ENCODE data around the gene SCD5. TPM values are rescaled to one million over a fixed set of nuclear protein-coding genes. Genes with fewer than 3 reads are reported as not detected.

The SCD5 gene
- total and polyA plus RNA-seq, 2 donors (not counting 1 experiment from before 2014, with no cell fraction given) = 0.03 TPM; not detected in 1

GRCh38 chr4:82640540-82640939, 158.1 kb downstream of the SCD5 start:
- Histone ChIP-seq H3K4me3 (ENCODE audit: control extremely low read depth in 1 of 5, extremely low read depth in 1 of 5, insufficient read depth in 1 of 5, low read depth in 2 of 5, low read length in 4 of 5) (no peak overlapping the region), H3K9ac (ENCODE audit: low read length) (no peak overlapping the region), H3K27me3 (replicated peaks in 1 of 4; ENCODE audit: control extremely low read depth in 1 of 4, control insufficient read depth in 3 of 4, insufficient read depth in 4 of 4, low read length in 3 of 4) (no peaks in the 10 kb centered on the region), H3K36me3 (replicated peaks in 1 of 2; ENCODE audit: control extremely low read depth in 1 of 2, control insufficient read depth in 1 of 2, extremely low read depth in 1 of 2, insufficient read depth in 2 of 2, low read length in 1 of 2) (no peaks in the 10 kb centered on the region), H3K79me2 (ENCODE audit: control insufficient read depth, insufficient read depth, low read length) (no peaks in the 10 kb centered on the region), H3K27ac (ENCODE audit: low read length in 2 of 2) (no peak overlapping the region), H4K20me1 (ENCODE audit: control insufficient read depth, insufficient read depth, low read length, poor library complexity, severe bottlenecking) (no peaks in the 10 kb centered on the region), H3K4me2 (replicated peaks; ENCODE audit: low read depth, low read length, poor library complexity, severe bottlenecking) (no peak overlapping the region), H3K4me1 (ENCODE audit: control insufficient read depth in 2 of 2, insufficient read depth in 2 of 2, low read length in 2 of 2) (no peaks in the 10 kb centered on the region), H3K9me3 (ENCODE audit: control extremely low read depth in 1 of 3, control insufficient read depth in 2 of 3, insufficient read depth in 1 of 3, low read length in 2 of 3) (peaks cover 0 to 3% (median 0%) of the 10 kb centered on the region in 3 donors), H2AFZ (ENCODE audit: insufficient read depth, low read depth, low read length, poor library complexity, severe bottlenecking) (no peak overlapping the region)
- ChIA-PET CTCF (no interaction called here), POLR2A (no interaction called here)
- Mint-ChIP-seq H3K27ac (no peak overlapping the region), H3K4me1 (no peaks in the 10 kb centered on the region), H3K4me3 (no peak overlapping the region), H3K9me3 (ENCODE audit: insufficient read depth) (no peaks in the 10 kb centered on the region), H3K27me3 (peaks cover 3% of the 10 kb centered on the region)
- WGBS (ENCODE audit: insufficient coverage) = 77% methylated on average over 2 of the region's 5 CpGs
- no peak for TF ChIP-seq CTCF (IDR thresholded peaks at IDR 0.05)
- TF ChIP-seq EZH2 (IDR thresholded peaks at IDR 0.05; ENCODE audit: borderline replicate concordance, insufficient read depth, low read depth, low read length, poor library complexity, severe bottlenecking) = no peak
- DNase-seq (no peak), ATAC-seq (ENCODE audit: low read depth) (no peak)
- intact Hi-C loops (cut with micrococcal nuclease) = no loop called here

DNA sequence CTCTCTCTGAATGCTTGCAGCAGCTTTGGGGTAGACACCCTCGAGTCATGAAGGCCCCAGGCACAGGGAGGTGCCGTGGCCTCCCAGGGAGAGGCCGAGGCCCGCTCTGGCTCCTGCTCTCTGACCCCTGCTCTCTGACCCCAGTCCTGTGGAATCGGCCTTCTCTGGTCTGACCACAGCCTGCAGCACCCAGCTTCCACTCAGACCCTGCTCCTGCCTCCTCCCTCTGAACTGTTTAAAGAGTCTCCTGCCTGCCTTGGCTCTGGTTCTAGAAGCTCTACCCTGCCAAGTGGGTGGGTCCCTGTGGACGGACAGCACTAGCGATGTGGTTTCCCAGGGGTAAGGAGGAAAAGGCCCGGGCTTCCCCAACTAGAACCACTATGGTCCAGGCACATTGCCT, 158.6 kb downstream of the SCD5 start:
- Mint-ChIP-seq H3K4me3 (no peak overlapping the region), H3K4me1 (no peaks in the 10 kb centered on the region), H3K27ac (no peak overlapping the region), H3K27me3 (peaks cover 3% of the 10 kb centered on the region), H3K9me3 (ENCODE audit: insufficient read depth) (no peaks in the 10 kb centered on the region)
- no peaks in the 10 kb centered on the region for H3K27me3 ChIP-seq (replicated peaks in 1 of 4; ENCODE audit: control extremely low read depth in 1 of 4, control insufficient read depth in 3 of 4, insufficient read depth in 4 of 4, low read length in 3 of 4)
- no peak overlapping the region for H3K9ac ChIP-seq (ENCODE audit: low read length)
- H3K4me2 ChIP-seq (replicated peaks; ENCODE audit: low read depth, low read length, poor library complexity, severe bottlenecking) = no peak overlapping the region
- H3K4me3 ChIP-seq (ENCODE audit: control extremely low read depth in 1 of 5, extremely low read depth in 1 of 5, insufficient read depth in 1 of 5, low read depth in 2 of 5, low read length in 4 of 5) = no peak overlapping the region
- ChIA-PET CTCF (no interaction called here), POLR2A (no interaction called here)
- no peaks in the 10 kb centered on the region for H4K20me1 ChIP-seq (ENCODE audit: control insufficient read depth, insufficient read depth, low read length, poor library complexity, severe bottlenecking)
- H3K36me3 ChIP-seq (replicated peaks in 1 of 2; ENCODE audit: control extremely low read depth in 1 of 2, control insufficient read depth in 1 of 2, extremely low read depth in 1 of 2, insufficient read depth in 2 of 2, low read length in 1 of 2) = no peaks in the 10 kb centered on the region
- no peaks in the 10 kb centered on the region for H3K79me2 ChIP-seq (ENCODE audit: control insufficient read depth, insufficient read depth, low read length)
- H3K9me3 ChIP-seq (ENCODE audit: control extremely low read depth in 1 of 3, control insufficient read depth in 2 of 3, insufficient read depth in 1 of 3, low read length in 2 of 3) = peaks cover 0 to 3% (median 0%) of the 10 kb centered on the region in 3 donors
- no peak for TF ChIP-seq EZH2 (IDR thresholded peaks at IDR 0.05; ENCODE audit: borderline replicate concordance, insufficient read depth, low read depth, low read length, poor library complexity, severe bottlenecking)
- no peak overlapping the region for H2AFZ ChIP-seq (ENCODE audit: insufficient read depth, low read depth, low read length, poor library complexity, severe bottlenecking)
- H3K4me1 ChIP-seq (ENCODE audit: control insufficient read depth in 2 of 2, insufficient read depth in 2 of 2, low read length in 2 of 2) = no peaks in the 10 kb centered on the region
- intact Hi-C loops (cut with micrococcal nuclease) = no loop called here
- ATAC-seq (ENCODE audit: low read depth) (no peak), DNase-seq (no peak)
- H3K27ac ChIP-seq (ENCODE audit: low read length in 2 of 2) = no peak overlapping the region
- WGBS (ENCODE audit: insufficient coverage) = 90% methylated on average over 5 of the region's 8 CpGs

Data from B cell (primary cell).